HCT116 (cell line): ENCODE measurements around the gene STAB1. TPM values are rescaled to one million over a fixed set of nuclear protein-coding genes. Genes with fewer than 3 reads are reported as not detected.

ENCODE experiments used
- ATAC-seq: fragments of 200-7000 bp; cut with Tn5 transposase; 2 replicates; pipeline ENCODE4 v1.9.1; 2020; ENCODE audit warnings: mild to moderate bottlenecking, moderate library complexity
- BruUV-seq: library from RNA; stranded (reverse); fragments of 400-500 nt; replicated peaks from 2 replicates; lab custom pipeline; 2021; lab: Mats Ljungman, UMichigan
- CTCF ChIA-PET: fragments of 300-600 bp; sonication (Branson Sonifier 250); formaldehyde crosslinking; loops from one replicate; lab custom pipeline; 2021; ENCODE audit warnings: antibody characterized with exemption; lab: Charles Lee
- POLR2A ChIA-PET: fragments of 300-600, 350-600 bp; sonication (Branson Sonifier 250); formaldehyde crosslinking; loops from one replicate; lab custom pipeline; 2021; ENCODE audit warnings: antibody characterized with exemption; lab: Charles Lee
- RAD21 ChIA-PET, 2 experiments: fragments of 300-600 bp; sonication (Branson Sonifier 250); formaldehyde crosslinking; loops; one replicate each; lab custom pipeline; 2023; ENCODE audit warnings: low total read pairs in 2 of 2; ENCODE audit not compliant: uncharacterized antibody in 2 of 2, unreplicated experiment in 2 of 2, low non-redundant PET in 1 of 2; lab: Charles Lee
- DNase-seq: peaks from one replicate; pipeline ENCODE4 v3.0.0-alpha.2; 2010; ENCODE audit warnings: low read depth, low spot score
- H2AFZ ChIP-seq: fragments of 200-600 bp; shearing (Covaris generic), sonication (generic); 2 replicates; pipeline ENCODE4 v1.6.1; 2017; ENCODE audit warnings: low read depth, mixed run types, mixed read lengths, antibody characterized with exemption, low read length; ENCODE audit not compliant: poor library complexity, severe bottlenecking
- H3K27ac ChIP-seq: 2 replicates; pipeline ENCODE4 v1.5.1; 2012; ENCODE audit warnings: low read depth, low read length
- H3K27me3 ChIP-seq: fragments of 200-600 bp; sonication (generic); 2 replicates; pipeline ENCODE4 v1.6.1; 2016; ENCODE audit warnings: mixed run types, low read length, mixed read lengths; ENCODE audit not compliant: insufficient read depth
- H3K36me3 ChIP-seq, 2 experiments: fragments of 200-500 bp in 1 of 2; fragments of 200-600 bp in 1 of 2; sonication (Bioruptor generic) in 1 of 2; sonication (generic) in 1 of 2; 2 replicates each; pipeline versions ENCODE4 v1.5.1 to v1.6.1; 2014 to 2016; ENCODE audit warnings: low read length in 2 of 2, inconsistent platforms in 1 of 2, mixed read lengths in 1 of 2, mixed run types in 1 of 2; ENCODE audit not compliant: insufficient read depth in 2 of 2, control insufficient read depth in 1 of 2
- H3K4me1 ChIP-seq, 2 experiments: fragments of 200-600 bp in 1 of 2; sonication (generic) in 1 of 2; 2 replicates each; pipeline versions ENCODE4 v1.5.1 to v1.6.1; 2012 to 2017; ENCODE audit warnings: low read length in 2 of 2, inconsistent platforms in 1 of 2, mild to moderate bottlenecking in 1 of 2, mixed read lengths in 1 of 2, mixed run types in 1 of 2, moderate library complexity in 1 of 2; ENCODE audit not compliant: insufficient read depth in 2 of 2, control insufficient read depth in 1 of 2
- H3K4me2 ChIP-seq: fragments of 200-600 bp; sonication (generic); 2 replicates; pipeline ENCODE4 v1.6.1; 2017; ENCODE audit warnings: mixed run types, low read length, mixed read lengths
- H3K4me3 ChIP-seq, 2 experiments: fragments of 200-600 bp in 1 of 2; sonication (generic) in 1 of 2; replicated peaks in 1 of 2; 2 replicates each; pipeline ENCODE4 v1.5.1; 2011 to 2016; ENCODE audit warnings: low read length in 2 of 2, control low read depth in 1 of 2, low read depth in 1 of 2, mild to moderate bottlenecking in 1 of 2, mixed read lengths in 1 of 2, mixed run types in 1 of 2
- H3K79me2 ChIP-seq: fragments of 200-600 bp; sonication (generic); 2 replicates; pipeline ENCODE4 v1.6.1; 2017; ENCODE audit warnings: mild to moderate bottlenecking, mixed run types, low read length, moderate library complexity, mixed read lengths; ENCODE audit not compliant: insufficient read depth
- H3K9ac ChIP-seq: fragments of 200-600 bp; sonication (generic); 2 replicates; pipeline ENCODE4 v1.6.1; 2016; ENCODE audit warnings: low read length, mixed read lengths
- H3K9me2 ChIP-seq: fragments of 200-600 bp; sonication (generic), shearing (Covaris generic); 2 replicates; pipeline ENCODE4 v1.6.1; 2017; ENCODE audit warnings: mixed run types, mild to moderate bottlenecking, moderate library complexity; ENCODE audit not compliant: insufficient read depth
- H3K9me3 ChIP-seq, 2 experiments: fragments of 200-500 bp in 1 of 2; fragments of 200-600 bp in 1 of 2; sonication (Bioruptor generic) in 1 of 2; sonication (generic) in 1 of 2; 2 replicates each; pipeline ENCODE4 v1.6.1; 2014 to 2017; ENCODE audit warnings: low read length in 2 of 2, mixed read lengths in 2 of 2, inconsistent platforms in 1 of 2, low read depth in 1 of 2, mild to moderate bottlenecking in 1 of 2, mixed run types in 1 of 2, moderate library complexity in 1 of 2; ENCODE audit not compliant: control insufficient read depth in 1 of 2, insufficient read depth in 1 of 2
- H4K20me1 ChIP-seq: fragments of 200-600 bp; sonication (generic), shearing (Covaris generic); 2 replicates; pipeline ENCODE4 v1.6.1; 2017; ENCODE audit warnings: mixed run types, mild to moderate bottlenecking, moderate library complexity; ENCODE audit not compliant: insufficient read depth
- CEBPB ChIP-seq: IDR thresholded peaks from 2 replicates; pipeline ENCODE4 v1.6.1; 2012; ENCODE audit warnings: low read depth
- ELF1 ChIP-seq: IDR thresholded peaks from 2 replicates; pipeline ENCODE4 v1.6.1; 2012; ENCODE audit warnings: low read depth, borderline replicate concordance
- EZH2phosphoT487 ChIP-seq: fragments of 200-600 bp; IDR thresholded peaks from 2 replicates; pipeline ENCODE4 v1.6.1; 2018; ENCODE audit warnings: antibody characterized with exemption, borderline replicate concordance
- FOSL1 ChIP-seq: IDR thresholded peaks from 2 replicates; pipeline ENCODE4 v1.6.1; 2012; ENCODE audit warnings: low read depth
- JUND ChIP-seq: IDR thresholded peaks from 2 replicates; pipeline ENCODE4 v1.6.1; 2012
- POLR2A ChIP-seq: IDR thresholded peaks from 2 replicates; pipeline ENCODE4 v1.7.0; 2011; ENCODE audit warnings: borderline replicate concordance; ENCODE audit not compliant: insufficient read depth, insufficient read length; ENCODE audit errors: extremely low read depth
- POLR2AphosphoS5 ChIP-seq: IDR thresholded peaks from 2 replicates; pipeline ENCODE4 v1.6.1; 2011; ENCODE audit warnings: mild to moderate bottlenecking, low read depth, low read length, moderate library complexity
- SIN3A ChIP-seq: IDR thresholded peaks from 2 replicates; pipeline ENCODE4 v1.6.1; 2012; ENCODE audit warnings: low read depth
- intact Hi-C: fragments of 100-400 bp; cut with micrococcal nuclease; formaldehyde crosslinking; loops from 2 replicates; pipeline ENCODE4 v1.10.0; 2022
- total RNA-seq: library from RNA; stranded (reverse); gene quantifications from one replicate; pipeline ENCODE4 v1.2.1, GENCODE V29; 2021; ENCODE audit not compliant: unreplicated experiment
- TF ChIP-seq, protein P1 (sequence below), 3 experiments: fragments of 200-600 bp in 1 of 3; sonication (generic) in 1 of 3; IDR thresholded peaks in 2 of 3; conservative IDR thresholded peaks in 1 of 3; 2 replicates each; pipeline ENCODE4 v1.5.1; 2012 to 2017; ENCODE audit warnings: low read depth in 2 of 3, low read length in 2 of 3, antibody characterized with exemption in 1 of 3, borderline replicate concordance in 1 of 3, control low read depth in 1 of 3, mild to moderate bottlenecking in 1 of 3, mixed read lengths in 1 of 3, mixed run types in 1 of 3, moderate library complexity in 1 of 3; ENCODE audit not compliant: insufficient read depth in 1 of 3
- TF ChIP-seq, protein P2 (sequence below): IDR thresholded peaks from 2 replicates; pipeline ENCODE4 v1.6.1; 2011; ENCODE audit warnings: mild to moderate bottlenecking, low read length, moderate library complexity; ENCODE audit not compliant: insufficient replicate concordance; ENCODE audit errors: extremely low read depth
- TF ChIP-seq, protein P3 (sequence below): IDR thresholded peaks from 2 replicates; pipeline ENCODE4 v1.6.1; 2012; ENCODE audit warnings: low read depth

STAB1 gene
- total RNA-seq, 1 experiment from 2014 or later = 0.44 TPM

DNA sequence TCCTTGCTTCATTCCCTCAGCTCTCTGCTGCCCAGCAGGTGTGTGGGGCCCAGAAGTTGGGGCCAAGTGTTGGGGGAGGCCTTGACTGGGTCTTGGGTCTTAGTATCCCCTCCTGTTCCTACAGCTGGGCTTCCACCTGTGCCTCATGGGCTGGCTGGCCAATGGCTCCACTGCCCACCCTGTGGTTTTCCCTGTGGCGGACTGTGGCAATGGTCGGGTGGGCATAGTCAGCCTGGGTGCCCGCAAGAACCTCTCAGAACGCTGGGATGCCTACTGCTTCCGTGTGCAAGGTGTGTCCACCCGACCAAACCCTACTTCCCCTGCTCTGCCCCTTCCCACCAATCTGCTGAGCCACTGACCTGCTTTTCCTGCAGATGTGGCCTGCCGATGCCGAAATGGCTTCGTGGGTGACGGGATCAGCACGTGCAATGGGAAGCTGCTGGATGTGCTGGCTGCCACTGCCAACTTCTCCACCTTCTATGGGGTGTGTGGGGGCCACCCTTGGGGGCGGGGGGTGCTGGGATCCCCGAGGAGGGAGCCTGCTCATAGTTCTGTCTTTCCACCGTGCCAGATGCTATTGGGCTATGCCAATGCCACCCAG lies 27.6 kb downstream of the STAB1 start (continued):
- TF ChIP-seq, protein P1, sequence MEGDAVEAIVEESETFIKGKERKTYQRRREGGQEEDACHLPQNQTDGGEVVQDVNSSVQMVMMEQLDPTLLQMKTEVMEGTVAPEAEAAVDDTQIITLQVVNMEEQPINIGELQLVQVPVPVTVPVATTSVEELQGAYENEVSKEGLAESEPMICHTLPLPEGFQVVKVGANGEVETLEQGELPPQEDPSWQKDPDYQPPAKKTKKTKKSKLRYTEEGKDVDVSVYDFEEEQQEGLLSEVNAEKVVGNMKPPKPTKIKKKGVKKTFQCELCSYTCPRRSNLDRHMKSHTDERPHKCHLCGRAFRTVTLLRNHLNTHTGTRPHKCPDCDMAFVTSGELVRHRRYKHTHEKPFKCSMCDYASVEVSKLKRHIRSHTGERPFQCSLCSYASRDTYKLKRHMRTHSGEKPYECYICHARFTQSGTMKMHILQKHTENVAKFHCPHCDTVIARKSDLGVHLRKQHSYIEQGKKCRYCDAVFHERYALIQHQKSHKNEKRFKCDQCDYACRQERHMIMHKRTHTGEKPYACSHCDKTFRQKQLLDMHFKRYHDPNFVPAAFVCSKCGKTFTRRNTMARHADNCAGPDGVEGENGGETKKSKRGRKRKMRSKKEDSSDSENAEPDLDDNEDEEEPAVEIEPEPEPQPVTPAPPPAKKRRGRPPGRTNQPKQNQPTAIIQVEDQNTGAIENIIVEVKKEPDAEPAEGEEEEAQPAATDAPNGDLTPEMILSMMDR (IDR thresholded peaks at IDR 0.05 in 2 of 3, conservative IDR thresholded peaks at IDR 0.05 in 1 of 3; ENCODE audit: borderline replicate concordance in 1 of 3, insufficient read depth in 1 of 3, low read depth in 2 of 3, low read length in 2 of 3) = no peak
- TF ChIP-seq SIN3A (no peak), POLR2A (no peak), ELF1 (no peak)
- TF ChIP-seq, protein P2, sequence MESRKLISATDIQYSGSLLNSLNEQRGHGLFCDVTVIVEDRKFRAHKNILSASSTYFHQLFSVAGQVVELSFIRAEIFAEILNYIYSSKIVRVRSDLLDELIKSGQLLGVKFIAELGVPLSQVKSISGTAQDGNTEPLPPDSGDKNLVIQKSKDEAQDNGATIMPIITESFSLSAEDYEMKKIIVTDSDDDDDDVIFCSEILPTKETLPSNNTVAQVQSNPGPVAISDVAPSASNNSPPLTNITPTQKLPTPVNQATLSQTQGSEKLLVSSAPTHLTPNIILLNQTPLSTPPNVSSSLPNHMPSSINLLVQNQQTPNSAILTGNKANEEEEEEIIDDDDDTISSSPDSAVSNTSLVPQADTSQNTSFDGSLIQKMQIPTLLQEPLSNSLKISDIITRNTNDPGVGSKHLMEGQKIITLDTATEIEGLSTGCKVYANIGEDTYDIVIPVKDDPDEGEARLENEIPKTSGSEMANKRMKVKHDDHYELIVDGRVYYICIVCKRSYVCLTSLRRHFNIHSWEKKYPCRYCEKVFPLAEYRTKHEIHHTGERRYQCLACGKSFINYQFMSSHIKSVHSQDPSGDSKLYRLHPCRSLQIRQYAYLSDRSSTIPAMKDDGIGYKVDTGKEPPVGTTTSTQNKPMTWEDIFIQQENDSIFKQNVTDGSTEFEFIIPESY = no peak

- H3K36me3 ChIP-seq = peaks cover 11 to 17% of the 10 kb centered on the region in 2 experiments
- no TSS peak for BruUV-seq
These were observed 28.5 kb downstream of the STAB1 start for GRCh38 chr3:52523386-52524257.

More at GRCh38 chr3:52523386-52524257, 28.5 kb downstream of the STAB1 start:
- POLR2A ChIA-PET = no interaction called here
- ATAC-seq (no peak), DNase-seq (no peak)
- RAD21 ChIA-PET = no interaction called here
- CTCF ChIA-PET = no interaction called here
- H3K27ac ChIP-seq = no peak overlapping the region
- no peaks in the 10 kb centered on the region for H4K20me1 ChIP-seq
- H3K9me3 ChIP-seq = no peaks in the 10 kb centered on the region
- no peak overlapping the region for H2AFZ ChIP-seq
- H3K4me3 ChIP-seq = no peak overlapping the region
- TF ChIP-seq, protein P3, sequence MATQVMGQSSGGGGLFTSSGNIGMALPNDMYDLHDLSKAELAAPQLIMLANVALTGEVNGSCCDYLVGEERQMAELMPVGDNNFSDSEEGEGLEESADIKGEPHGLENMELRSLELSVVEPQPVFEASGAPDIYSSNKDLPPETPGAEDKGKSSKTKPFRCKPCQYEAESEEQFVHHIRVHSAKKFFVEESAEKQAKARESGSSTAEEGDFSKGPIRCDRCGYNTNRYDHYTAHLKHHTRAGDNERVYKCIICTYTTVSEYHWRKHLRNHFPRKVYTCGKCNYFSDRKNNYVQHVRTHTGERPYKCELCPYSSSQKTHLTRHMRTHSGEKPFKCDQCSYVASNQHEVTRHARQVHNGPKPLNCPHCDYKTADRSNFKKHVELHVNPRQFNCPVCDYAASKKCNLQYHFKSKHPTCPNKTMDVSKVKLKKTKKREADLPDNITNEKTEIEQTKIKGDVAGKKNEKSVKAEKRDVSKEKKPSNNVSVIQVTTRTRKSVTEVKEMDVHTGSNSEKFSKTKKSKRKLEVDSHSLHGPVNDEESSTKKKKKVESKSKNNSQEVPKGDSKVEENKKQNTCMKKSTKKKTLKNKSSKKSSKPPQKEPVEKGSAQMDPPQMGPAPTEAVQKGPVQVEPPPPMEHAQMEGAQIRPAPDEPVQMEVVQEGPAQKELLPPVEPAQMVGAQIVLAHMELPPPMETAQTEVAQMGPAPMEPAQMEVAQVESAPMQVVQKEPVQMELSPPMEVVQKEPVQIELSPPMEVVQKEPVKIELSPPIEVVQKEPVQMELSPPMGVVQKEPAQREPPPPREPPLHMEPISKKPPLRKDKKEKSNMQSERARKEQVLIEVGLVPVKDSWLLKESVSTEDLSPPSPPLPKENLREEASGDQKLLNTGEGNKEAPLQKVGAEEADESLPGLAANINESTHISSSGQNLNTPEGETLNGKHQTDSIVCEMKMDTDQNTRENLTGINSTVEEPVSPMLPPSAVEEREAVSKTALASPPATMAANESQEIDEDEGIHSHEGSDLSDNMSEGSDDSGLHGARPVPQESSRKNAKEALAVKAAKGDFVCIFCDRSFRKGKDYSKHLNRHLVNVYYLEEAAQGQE = no peak
- TF ChIP-seq EZH2phosphoT487 (no peak), POLR2AphosphoS5 (no peak), CEBPB (no peak), FOSL1 (no peak), JUND (no peak)
- peaks cover 0 to 3% of the 10 kb centered on the region in 2 experiments; a peak in 1 of 4 replicates for H3K4me1 ChIP-seq
- no peaks in the 10 kb centered on the region for H3K27me3 ChIP-seq
- H3K9ac ChIP-seq = no peak overlapping the region
- intact Hi-C loops = no loop called here
- no peaks in the 10 kb centered on the region for H3K79me2 ChIP-seq
- H3K9me2 ChIP-seq = no peaks in the 10 kb centered on the region
- no peak overlapping the region for H3K4me2 ChIP-seq
